HepG2 (cell line): ENCODE measurements around the gene TECTB. TPM values are rescaled to one million over a fixed set of nuclear protein-coding genes. Genes with fewer than 3 reads are reported as not detected.

ENCODE experiments used
- ATAC-seq: fragments of 200-7000 bp; cut with Tn5 transposase; 3 replicates; pipeline ENCODE4 v1.9.1; 2020; ENCODE audit warnings: mild to moderate bottlenecking, moderate library complexity
- BruUV-seq: library from RNA; stranded (reverse); fragments of 400-500 nt; replicated peaks from 2 replicates; lab custom pipeline; 2021; lab: Mats Ljungman, UMichigan
- CTCF ChIA-PET: fragments of 300-600 bp; formaldehyde crosslinking; extraction: SDS; loops from one replicate; lab custom pipeline; 2021; ENCODE audit warnings: low total read pairs, inconsistent platforms, low intra/inter-chr PET ratio; lab: Yijun Ruan, JAX
- POLR2A ChIA-PET: fragments of 350-600 bp; sonication (Branson Sonifier 250); formaldehyde crosslinking; loops from one replicate; lab custom pipeline; 2020; ENCODE audit warnings: antibody characterized with exemption, inconsistent platforms; lab: Yijun Ruan, JAX
- DNase-seq: peaks from one replicate; pipeline ENCODE4 v3.0.0-alpha.2; 2015; ENCODE audit warnings: low spot score
- FAIRE-seq: peaks from 3 replicates; lab custom pipeline; 2011; peaks lifted over from hg19 to GRCh38; lab: Jason Lieb, UNC
- H2AFZ ChIP-seq: one replicate; pipeline ENCODE4 v1.6.1; 2011; ENCODE audit warnings: low read length, inconsistent platforms
- H3K27ac ChIP-seq: fragments of 300-600 bp; 3 replicates; pipeline ENCODE4 v1.8.0; 2011; ENCODE audit warnings: mixed run types, mild to moderate bottlenecking, mixed read lengths, low read length, inconsistent platforms; ENCODE audit not compliant: insufficient read depth; ENCODE audit errors: extremely low read length
- H3K27me3 ChIP-seq, 2 experiments: fragments of 200-600 bp in 1 of 2; 2 replicates in 1 of 2; 3 replicates in 1 of 2; pipeline versions ENCODE4 v1.6.0 to v1.8.0; 2011; ENCODE audit warnings: low read length in 2 of 2, mild to moderate bottlenecking in 2 of 2, moderate library complexity in 2 of 2, inconsistent platforms in 1 of 2; ENCODE audit not compliant: insufficient read depth in 2 of 2, control insufficient read depth in 1 of 2
- H3K36me3 ChIP-seq, 2 experiments: fragments of 200-600 bp in 1 of 2; replicated peaks in 1 of 2; 2 replicates in 1 of 2; 3 replicates in 1 of 2; pipeline versions ENCODE4 v1.5.1 to v1.8.0; 2011; ENCODE audit warnings: low read length in 2 of 2, inconsistent platforms in 1 of 2; ENCODE audit not compliant: insufficient read depth in 2 of 2, control insufficient read depth in 1 of 2
- H3K4me1 ChIP-seq: 2 replicates; pipeline ENCODE4 v1.5.1; 2012; ENCODE audit warnings: low read length, inconsistent platforms; ENCODE audit not compliant: insufficient read depth
- H3K4me2 ChIP-seq: 2 replicates; pipeline ENCODE4 v1.6.0; 2011; ENCODE audit warnings: low read depth, low read length, inconsistent platforms
- H3K4me3 ChIP-seq, 3 experiments: fragments of 200-600 bp in 1 of 3; sonication (generic), shearing (Covaris generic) in 1 of 3; replicated peaks in 1 of 3; 2 replicates each; pipeline ENCODE4 v1.5.1; 2011 to 2016; ENCODE audit warnings: low read length in 3 of 3, inconsistent platforms in 2 of 3, low read depth in 2 of 3, mild to moderate bottlenecking in 2 of 3, control low read depth in 1 of 3, mixed read lengths in 1 of 3; ENCODE audit not compliant: insufficient read depth in 1 of 3
- H3K79me2 ChIP-seq: one replicate; pipeline ENCODE4 v1.6.1; 2011; ENCODE audit warnings: low read length, inconsistent platforms; ENCODE audit not compliant: insufficient read depth
- H3K9ac ChIP-seq: 2 replicates; pipeline ENCODE4 v1.6.0; 2011; ENCODE audit warnings: mild to moderate bottlenecking, low read depth, low read length, inconsistent platforms; ENCODE audit not compliant: insufficient read depth
- H3K9me3 ChIP-seq: 2 replicates; pipeline ENCODE4 v1.5.1; 2012; ENCODE audit warnings: mild to moderate bottlenecking, low read length
- H4K20me1 ChIP-seq: 2 replicates; pipeline ENCODE4 v1.6.0; 2011; ENCODE audit warnings: inconsistent platforms, mild to moderate bottlenecking, low read length, moderate library complexity; ENCODE audit not compliant: insufficient read depth
- JUN ChIP-seq: sonication (generic); formaldehyde crosslinking; IDR thresholded peaks from 2 replicates; pipeline ENCODE4 v1.4.0; 2020; ENCODE audit warnings: mild to moderate bottlenecking, missing genetic modification reagents
- NFKB2 ChIP-seq: sonication (generic); formaldehyde crosslinking; IDR thresholded peaks from 2 replicates; pipeline ENCODE4 v1.4.0; 2020; ENCODE audit warnings: missing genetic modification reagents, borderline replicate concordance
- RFXAP ChIP-seq: sonication (generic); formaldehyde crosslinking; IDR thresholded peaks from 2 replicates; pipeline ENCODE4 v1.4.0; 2020; ENCODE audit warnings: missing genetic modification reagents, borderline replicate concordance
- TGIF2 ChIP-seq: IDR thresholded peaks from 2 replicates; pipeline ENCODE4 v1.6.1; 2016; ENCODE audit warnings: control low read depth, missing compliant biosample characterization
- ZNF83 ChIP-seq: sonication (generic); formaldehyde crosslinking; IDR thresholded peaks from 2 replicates; pipeline ENCODE4 v1.4.0; 2020; ENCODE audit warnings: missing genetic modification reagents, mild to moderate bottlenecking, borderline replicate concordance
- ZNF878 ChIP-seq: sonication (generic); formaldehyde crosslinking; IDR thresholded peaks from 2 replicates; pipeline ENCODE4 v1.8.1; 2023; ENCODE audit warnings: mild to moderate bottlenecking, missing genetic modification reagents, moderate library complexity
- WGBS: methylation state at CpG from one replicate; pipeline ENCODE4 v1.1.6; 2017; ENCODE audit warnings: low lambda C conversion rate; 5-methylcytosine and 5-hydroxymethylcytosine counted together
- in situ Hi-C: cut with HindIII; loops from 2 replicates; pipeline ENCODE4 v1.10.0; 2017; ENCODE audit warnings: low pct_unique_long_range_greater_than_20kb; ENCODE audit not compliant: extremely low pct_ligation_motif_present
- intact Hi-C: fragments of 100-400 bp; cut with micrococcal nuclease; formaldehyde crosslinking; loops from one replicate; pipeline ENCODE4 v1.10.0; 2022; ENCODE audit not compliant: unreplicated experiment
- polyA plus RNA-seq, 8 experiments: library from polyadenylated mRNA; depleted of rRNA in 3 of 8; stranded (reverse) in 7 of 8; unstranded in 1 of 8; fragments of >200 nt; fragmentation: Illumina TruSeq in 4 of 8; extraction: Trizol in 4 of 8; gene quantifications; 2 replicates each; pipeline versions ENCODE4 v1.2.1 to v1.2.3, GENCODE V29; 2011 to 2016; ENCODE audit warnings: low read depth in 4 of 8, missing spikeins in 1 of 8, mixed read lengths in 1 of 8; ENCODE audit not compliant: insufficient read depth in 1 of 8
- total RNA-seq, 5 experiments: library from RNA; depleted of rRNA; stranded (reverse); fragments of >200 nt; fragmentation: Illumina TruSeq; extraction: Trizol; gene quantifications; 2 replicates each; pipeline ENCODE4 v1.2.3, GENCODE V29; 2016; ENCODE audit warnings: low read depth in 1 of 5
- TF ChIP-seq, protein P1 (sequence below): sonication (generic); formaldehyde crosslinking; IDR thresholded peaks from 2 replicates; pipeline ENCODE4 v1.4.0; 2020; ENCODE audit warnings: missing genetic modification reagents, borderline replicate concordance
- TF ChIP-seq, protein P2 (sequence below): sonication (generic); formaldehyde crosslinking; IDR thresholded peaks from 2 replicates; pipeline ENCODE4 v1.5.1; 2020; ENCODE audit warnings: missing genetic modification reagents, mild to moderate bottlenecking, borderline replicate concordance
- TF ChIP-seq, protein P3 (sequence below): sonication (generic); formaldehyde crosslinking; conservative IDR thresholded peaks from 2 replicates; pipeline ENCODE4 v1.5.0; 2020; ENCODE audit warnings: missing genetic modification reagents
- TF ChIP-seq, protein P4 (sequence below): sonication (generic); formaldehyde crosslinking; IDR thresholded peaks from 2 replicates; pipeline ENCODE4 v1.5.0; 2020; ENCODE audit warnings: mild to moderate bottlenecking, missing genetic modification reagents

The TECTB gene
- total and polyA plus RNA-seq, 2 of the 13 experiments (the other 11 are each of a cell fraction or from before 2014, with no cell fraction given), result 0.78 to 1.8 TPM

DNA sequence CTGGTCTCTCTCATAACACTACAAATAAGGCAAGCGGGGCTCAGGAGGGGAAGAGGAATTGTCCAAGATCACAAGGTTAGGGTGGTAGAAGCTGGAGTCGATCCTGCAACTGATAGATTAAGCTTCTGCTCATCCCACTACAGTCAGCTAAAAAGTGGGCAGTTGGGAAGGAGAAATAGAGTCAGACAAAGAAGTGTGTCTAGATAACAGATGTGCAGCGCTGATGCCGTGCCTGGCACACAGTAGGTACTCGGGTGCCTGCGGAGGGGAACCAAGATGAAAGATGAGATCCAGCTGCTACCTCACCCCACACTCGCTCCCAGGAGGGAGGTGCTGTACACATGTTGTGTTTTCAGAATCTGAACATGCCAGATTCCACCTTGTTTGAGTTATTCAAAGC is 48.1 kb upstream of the TECTB start:
- Histone ChIP-seq H3K4me3 (no peak overlapping the region), H3K9me3 (no peaks in the 10 kb centered on the region), H3K36me3 (no peaks in the 10 kb centered on the region), H3K79me2 (no peaks in the 10 kb centered on the region), H3K4me2 (no peak overlapping the region), H2AFZ (no peak overlapping the region), H3K27me3 (no peaks in the 10 kb centered on the region), H4K20me1 (no peaks in the 10 kb centered on the region), H3K9ac (no peak overlapping the region), H3K27ac (no peak overlapping the region), H3K4me1 (peaks cover 44% of the 10 kb centered on the region)
- ChIA-PET CTCF (no interaction called here), POLR2A (interaction anchor here (1.8 kb wide), 1 partner anchor 8 kb away, joined by 6 read pairs; no protein-coding TSS in a partner anchor)
- FAIRE-seq (no peak), ATAC-seq (no peak), DNase-seq (no peak)
- in situ Hi-C loops (no loop called here), intact Hi-C loops (no loop called here)
- no TSS peak for BruUV-seq
- WGBS, result 96% methylated on average over 7 of the region's 7 CpGs
- no peak for TF ChIP-seq ZNF83 (CRISPR knock-in tag)
- TF ChIP-seq, protein P1, sequence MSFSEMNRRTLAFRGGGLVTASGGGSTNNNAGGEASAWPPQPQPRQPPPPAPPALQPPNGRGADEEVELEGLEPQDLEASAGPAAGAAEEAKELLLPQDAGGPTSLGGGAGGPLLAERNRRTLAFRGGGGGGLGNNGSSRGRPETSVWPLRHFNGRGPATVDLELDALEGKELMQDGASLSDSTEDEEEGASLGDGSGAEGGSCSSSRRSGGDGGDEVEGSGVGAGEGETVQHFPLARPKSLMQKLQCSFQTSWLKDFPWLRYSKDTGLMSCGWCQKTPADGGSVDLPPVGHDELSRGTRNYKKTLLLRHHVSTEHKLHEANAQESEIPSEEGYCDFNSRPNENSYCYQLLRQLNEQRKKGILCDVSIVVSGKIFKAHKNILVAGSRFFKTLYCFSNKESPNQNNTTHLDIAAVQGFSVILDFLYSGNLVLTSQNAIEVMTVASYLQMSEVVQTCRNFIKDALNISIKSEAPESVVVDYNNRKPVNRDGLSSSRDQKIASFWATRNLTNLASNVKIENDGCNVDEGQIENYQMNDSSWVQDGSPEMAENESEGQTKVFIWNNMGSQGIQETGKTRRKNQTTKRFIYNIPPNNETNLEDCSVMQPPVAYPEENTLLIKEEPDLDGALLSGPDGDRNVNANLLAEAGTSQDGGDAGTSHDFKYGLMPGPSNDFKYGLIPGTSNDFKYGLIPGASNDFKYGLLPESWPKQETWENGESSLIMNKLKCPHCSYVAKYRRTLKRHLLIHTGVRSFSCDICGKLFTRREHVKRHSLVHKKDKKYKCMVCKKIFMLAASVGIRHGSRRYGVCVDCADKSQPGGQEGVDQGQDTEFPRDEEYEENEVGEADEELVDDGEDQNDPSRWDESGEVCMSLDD, result no peak

DNA sequence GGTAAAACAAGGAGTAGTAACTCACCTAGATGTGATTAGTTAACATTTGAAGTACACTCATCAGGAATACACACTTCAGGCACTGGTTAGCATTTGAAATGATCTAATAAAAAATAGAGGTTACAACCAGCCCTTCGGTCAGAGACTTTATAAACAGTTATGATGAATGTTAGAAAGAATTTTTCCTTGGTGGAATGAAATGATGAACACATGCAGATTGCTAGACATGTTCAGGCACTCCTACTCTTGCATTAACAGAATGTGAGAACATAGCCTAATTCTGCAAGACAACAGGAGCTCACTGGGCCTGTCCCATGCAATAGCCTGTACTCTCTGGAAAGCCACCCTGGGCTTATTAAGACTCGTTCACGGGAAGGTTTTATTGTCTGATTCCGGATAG is 47.3 kb upstream of the TECTB start:
- H3K4me1 ChIP-seq, result peaks cover 36% of the 10 kb centered on the region
- H3K79me2 ChIP-seq, result no peaks in the 10 kb centered on the region
- H3K27me3 ChIP-seq, result no peaks in the 10 kb centered on the region
- no peak overlapping the region for H3K4me2 ChIP-seq
- POLR2A ChIA-PET, result interaction anchor here (1.8 kb wide), 1 partner anchor 9 kb away, joined by 6 read pairs; no protein-coding TSS in a partner anchor
- H2AFZ ChIP-seq, result no peak overlapping the region
- intact Hi-C loops, result no loop called here
- CTCF ChIA-PET, result no interaction called here
- FAIRE-seq (no peak), ATAC-seq (no peak), DNase-seq (no peak)
- no peaks in the 10 kb centered on the region for H3K36me3 ChIP-seq
- no peak overlapping the region for H3K27ac ChIP-seq
- H4K20me1 ChIP-seq, result no peaks in the 10 kb centered on the region
- H3K9me3 ChIP-seq, result no peaks in the 10 kb centered on the region
- H3K4me3 ChIP-seq, result no peak overlapping the region
- 89% methylated on average over 4 of the region's 4 CpGs for WGBS
- no TSS peak for BruUV-seq
- H3K9ac ChIP-seq, result no peak overlapping the region
- in situ Hi-C loops, result no loop called here
- TF ChIP-seq, protein P2, sequence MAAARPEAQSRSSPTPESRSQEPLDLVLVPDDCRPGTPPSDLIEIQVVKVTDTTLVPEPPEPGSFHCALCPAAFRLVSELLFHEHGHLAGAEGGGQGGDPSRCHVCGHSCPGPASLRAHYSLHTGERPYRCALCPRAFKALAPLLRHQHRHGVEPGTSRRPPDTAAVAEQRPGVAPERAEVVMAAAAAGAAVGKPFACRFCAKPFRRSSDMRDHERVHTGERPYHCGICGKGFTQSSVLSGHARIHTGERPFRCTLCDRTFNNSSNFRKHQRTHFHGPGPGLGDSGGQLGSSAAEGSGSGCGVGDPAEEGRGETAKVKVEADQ, result no peak
- TF ChIP-seq, protein P3, sequence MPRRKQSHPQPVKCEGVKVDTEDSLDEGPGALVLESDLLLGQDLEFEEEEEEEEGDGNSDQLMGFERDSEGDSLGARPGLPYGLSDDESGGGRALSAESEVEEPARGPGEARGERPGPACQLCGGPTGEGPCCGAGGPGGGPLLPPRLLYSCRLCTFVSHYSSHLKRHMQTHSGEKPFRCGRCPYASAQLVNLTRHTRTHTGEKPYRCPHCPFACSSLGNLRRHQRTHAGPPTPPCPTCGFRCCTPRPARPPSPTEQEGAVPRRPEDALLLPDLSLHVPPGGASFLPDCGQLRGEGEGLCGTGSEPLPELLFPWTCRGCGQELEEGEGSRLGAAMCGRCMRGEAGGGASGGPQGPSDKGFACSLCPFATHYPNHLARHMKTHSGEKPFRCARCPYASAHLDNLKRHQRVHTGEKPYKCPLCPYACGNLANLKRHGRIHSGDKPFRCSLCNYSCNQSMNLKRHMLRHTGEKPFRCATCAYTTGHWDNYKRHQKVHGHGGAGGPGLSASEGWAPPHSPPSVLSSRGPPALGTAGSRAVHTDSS (CRISPR knock-in tag), result no peak
- TF ChIP-seq RFXAP (CRISPR knock-in tag) (no peak), ZNF878 (CRISPR knock-in tag) (no peak), TGIF2 (CRISPR knock-in tag) (no peak), JUN (CRISPR knock-in tag) (no peak), NFKB2 (CRISPR knock-in tag) (no peak)
- TF ChIP-seq, protein P4, sequence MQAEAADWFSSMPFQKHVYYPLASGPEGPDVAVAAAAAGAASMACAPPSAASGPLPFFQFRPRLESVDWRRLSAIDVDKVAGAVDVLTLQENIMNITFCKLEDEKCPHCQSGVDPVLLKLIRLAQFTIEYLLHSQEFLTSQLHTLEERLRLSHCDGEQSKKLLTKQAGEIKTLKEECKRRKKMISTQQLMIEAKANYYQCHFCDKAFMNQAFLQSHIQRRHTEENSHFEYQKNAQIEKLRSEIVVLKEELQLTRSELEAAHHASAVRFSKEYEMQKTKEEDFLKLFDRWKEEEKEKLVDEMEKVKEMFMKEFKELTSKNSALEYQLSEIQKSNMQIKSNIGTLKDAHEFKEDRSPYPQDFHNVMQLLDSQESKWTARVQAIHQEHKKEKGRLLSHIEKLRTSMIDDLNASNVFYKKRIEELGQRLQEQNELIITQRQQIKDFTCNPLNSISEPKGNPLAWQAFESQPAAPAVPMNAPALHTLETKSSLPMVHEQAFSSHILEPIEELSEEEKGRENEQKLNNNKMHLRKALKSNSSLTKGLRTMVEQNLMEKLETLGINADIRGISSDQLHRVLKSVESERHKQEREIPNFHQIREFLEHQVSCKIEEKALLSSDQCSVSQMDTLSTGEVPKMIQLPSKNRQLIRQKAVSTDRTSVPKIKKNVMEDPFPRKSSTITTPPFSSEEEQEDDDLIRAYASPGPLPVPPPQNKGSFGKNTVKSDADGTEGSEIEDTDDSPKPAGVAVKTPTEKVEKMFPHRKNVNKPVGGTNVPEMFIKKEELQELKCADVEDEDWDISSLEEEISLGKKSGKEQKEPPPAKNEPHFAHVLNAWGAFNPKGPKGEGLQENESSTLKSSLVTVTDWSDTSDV (CRISPR knock-in tag), result no peak
